ENCODE data around the gene DND1.
"Not testable (repeated sequence)": the region's sequence is repeated elsewhere in the genome, so short reads cannot be mapped to it uniquely, and the experiment has no call there.

DND1 gene

DNA sequence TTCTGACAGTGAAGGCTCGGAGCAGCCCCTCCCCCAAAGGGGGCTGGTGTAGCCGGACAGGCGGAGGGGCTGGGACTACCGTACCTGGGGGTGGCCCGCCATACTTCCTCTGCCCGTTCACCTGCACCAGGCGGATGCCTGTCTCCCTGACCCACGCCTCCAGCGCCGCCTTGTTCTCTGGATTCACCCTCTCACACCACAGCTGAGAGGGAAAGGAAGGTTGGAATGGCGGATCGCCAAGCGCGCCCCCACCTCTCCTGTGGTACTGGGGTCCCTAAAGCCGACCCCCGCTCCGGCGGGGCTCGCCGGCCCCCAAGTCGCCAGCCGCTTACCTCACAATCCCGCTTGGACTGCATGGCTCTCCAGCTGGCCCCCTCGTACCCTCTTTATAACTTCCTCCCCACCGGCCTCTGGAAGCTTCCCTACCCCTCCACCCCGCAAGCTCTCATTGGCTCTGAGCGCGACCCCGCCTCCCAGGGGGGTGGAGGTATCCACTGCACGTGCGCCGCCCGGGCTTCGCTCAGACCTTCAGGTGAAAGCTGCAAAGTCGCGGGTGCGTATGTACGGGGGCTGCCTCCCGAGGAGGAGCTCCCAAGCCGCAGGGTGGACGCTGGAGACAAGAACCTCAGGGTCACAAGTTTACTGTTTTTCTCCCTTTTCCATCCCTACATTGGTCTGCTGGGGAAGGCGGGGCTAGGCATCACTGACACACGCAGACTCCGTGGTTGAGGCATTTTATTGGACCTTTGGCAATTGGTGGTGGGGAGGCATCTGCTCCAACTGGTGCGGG, at the start of gene DND1:
Gene DND1 (minus strand): TSS at position 390 of the 790 bp plus-strand sequence. CDS start 34 bp downstream, at position 356.
- no peak for DNase-seq (ENCODE audit: low read depth in 2 of 2)

- not testable (repeated sequence) for DNase-seq (ENCODE audit: low read depth in 2 of 2)
Observed at GRCh38 chr5:140721395-140721794, 48.0 kb upstream of the DND1 start.

- DNase-seq (ENCODE audit: low read depth in 2 of 2), result not testable (repeated sequence)
Observed at GRCh38 chr5:140720738-140721137, 47.4 kb upstream of the DND1 start.

- DNase-seq (ENCODE audit: low read depth in 2 of 2), result no peak
Observed at GRCh38 chr5:140718266-140718592, 44.9 kb upstream of the DND1 start.

GRCh38 chr5:140716238-140716637, 42.9 kb upstream of the DND1 start:
- DNase-seq (ENCODE audit: low read depth in 2 of 2), result not testable (repeated sequence)

DNA sequence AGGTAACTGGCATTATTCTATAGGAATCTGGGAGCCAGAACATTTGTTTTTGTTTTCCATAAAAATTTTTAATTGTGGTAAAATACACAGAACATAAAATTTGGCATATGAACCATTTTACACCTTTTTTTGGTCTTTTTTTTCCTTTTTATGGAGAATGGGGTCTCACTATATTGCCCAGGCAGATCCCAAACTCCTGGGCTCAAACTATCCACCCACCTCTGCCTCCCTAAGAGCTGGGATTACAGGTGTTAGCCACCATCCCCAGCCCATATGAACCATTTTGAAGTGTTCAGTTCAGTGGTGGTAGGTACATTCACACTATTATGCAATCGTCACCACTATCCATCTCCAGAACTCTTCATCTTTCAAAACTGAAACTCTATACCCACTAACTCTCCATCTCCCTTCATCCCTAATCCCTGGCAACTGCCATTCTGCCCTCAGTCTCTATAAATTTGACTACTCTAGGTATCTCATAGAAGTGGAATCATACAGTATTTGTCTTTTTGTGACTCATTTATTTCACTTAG, 40.3 kb upstream of the DND1 start:
- no peak for DNase-seq (ENCODE audit: low read depth in 2 of 2)

- no peak for DNase-seq (ENCODE audit: low read depth in 2 of 2)
Observed at GRCh38 chr5:140711794-140712193, 38.4 kb upstream of the DND1 start.

DNA sequence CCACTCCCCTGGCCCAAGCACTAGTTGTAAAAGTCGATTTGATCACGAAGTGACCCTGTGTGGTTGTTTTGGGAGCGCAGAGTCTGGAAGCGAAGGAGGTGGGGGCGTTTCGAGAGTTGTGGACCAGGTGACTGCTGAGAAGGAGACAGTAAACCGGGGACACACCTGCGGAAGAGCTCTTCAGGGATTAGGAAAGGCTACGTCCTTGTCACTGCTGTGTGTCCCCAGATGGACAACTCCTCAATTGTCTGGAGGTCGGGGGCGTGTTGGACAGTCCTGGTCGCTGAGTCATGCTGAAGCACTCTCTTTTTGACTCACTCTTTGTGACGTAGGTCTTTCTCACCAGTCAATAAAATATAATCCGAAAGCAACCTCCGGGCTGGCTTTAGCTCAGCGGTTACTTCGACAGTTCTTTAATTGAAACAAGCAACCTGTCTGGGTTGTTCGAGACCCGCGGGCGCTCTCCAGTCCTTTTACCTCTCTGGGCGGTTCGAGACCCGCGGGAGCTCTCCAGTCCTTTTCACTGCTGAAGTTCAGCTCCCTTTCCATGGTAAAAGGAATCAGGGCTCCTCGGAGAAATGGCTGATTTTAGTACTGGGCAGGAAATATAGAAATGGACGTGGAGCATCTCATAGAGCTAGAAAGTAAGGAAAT, 37.6 kb upstream of the DND1 start:
- peak; percentile 75 to 83 for DNase-seq (ENCODE audit: low read depth in 2 of 2)

DNA sequence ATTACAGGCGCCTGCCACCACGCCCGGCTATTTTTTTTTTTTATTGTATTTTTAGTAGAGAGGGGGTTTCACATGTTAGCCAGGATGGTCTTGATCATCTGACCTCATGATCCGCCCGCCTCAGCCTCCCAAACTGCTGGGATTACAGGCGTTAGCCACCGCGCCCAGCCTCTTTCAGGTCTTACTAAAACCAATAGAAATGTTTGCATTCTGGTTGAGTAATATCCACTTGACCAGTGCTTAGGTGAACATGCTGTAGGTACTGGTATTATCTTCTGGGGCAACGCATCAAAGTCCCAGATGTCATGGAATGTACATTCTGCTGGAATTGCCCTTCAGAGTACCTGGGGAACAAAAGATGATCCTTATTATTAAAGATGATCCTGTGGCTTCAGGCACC, 35.4 kb upstream of the DND1 start:
- DNase-seq (ENCODE audit: low read depth in 2 of 2), result not testable (repeated sequence)

DNA sequence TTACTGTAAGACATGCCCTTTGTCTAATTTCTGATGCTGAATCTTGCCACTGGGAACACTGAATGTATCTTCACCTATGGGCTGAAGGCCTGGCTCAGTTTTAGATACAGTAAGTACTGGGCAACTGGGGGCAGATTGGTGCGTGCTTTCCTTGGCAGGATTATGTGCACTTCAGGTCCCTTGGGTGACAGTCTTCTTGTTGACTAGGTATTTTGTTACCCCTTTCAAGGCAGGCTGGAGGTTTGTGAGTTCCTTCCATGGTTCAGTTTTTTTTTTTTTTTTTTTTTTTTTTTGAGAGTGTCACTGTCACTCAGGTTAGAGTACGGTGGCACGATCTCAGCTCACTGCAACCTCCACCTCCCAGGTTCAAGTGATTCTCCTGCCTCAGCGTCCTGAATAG, 34.4 kb upstream of the DND1 start:
- no peak for DNase-seq (ENCODE audit: low read depth in 2 of 2)

DNA sequence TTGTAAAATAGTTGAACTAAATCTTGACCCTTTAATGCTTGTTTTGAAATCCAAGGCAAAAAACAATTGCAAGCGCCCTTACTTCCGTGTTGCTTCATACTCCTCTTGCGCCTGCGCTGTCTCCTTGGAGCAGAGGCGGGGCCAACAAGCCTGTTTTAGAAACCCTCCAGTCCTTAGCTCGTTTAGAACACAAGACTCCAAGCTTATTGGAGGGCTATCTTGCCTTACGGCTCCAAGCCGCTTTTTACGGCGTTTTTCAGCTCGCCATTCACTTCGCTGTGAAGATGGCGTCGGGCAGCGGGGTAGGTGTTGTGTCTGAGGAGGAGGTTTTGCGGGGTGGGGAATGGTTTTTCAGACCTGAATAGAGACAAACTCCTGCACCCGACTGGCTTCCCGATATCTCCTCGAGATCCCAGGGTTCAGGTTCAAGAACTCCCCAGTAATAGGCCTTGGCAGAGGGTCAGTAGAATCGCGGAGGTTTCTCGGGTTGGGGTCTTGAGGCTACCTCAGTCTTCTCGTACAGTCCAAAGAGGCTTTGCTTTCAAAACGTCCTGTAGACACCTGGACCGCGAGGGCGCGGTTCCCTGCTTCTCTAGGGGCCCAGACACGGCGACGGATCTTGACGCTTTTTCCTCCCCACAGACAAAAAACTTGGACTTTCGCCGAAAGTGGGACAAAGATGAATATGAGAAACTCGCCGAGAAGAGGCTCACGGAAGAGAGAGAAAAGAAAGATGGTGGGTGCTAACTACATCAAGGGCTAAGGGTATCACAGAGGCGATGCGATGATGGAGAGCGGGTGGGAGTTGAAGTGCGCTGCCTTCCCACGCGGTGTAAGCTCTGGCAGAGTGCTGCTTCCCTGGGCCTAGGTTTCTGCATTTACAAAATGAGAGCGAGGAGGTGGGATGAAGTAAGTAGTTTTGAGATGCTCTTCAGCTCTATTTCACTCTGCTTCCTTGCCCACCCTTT, 27.1 kb upstream of the DND1 start, which contains the start of gene ZMAT2:
Gene ZMAT2 (plus strand): TSS at position 271 of the 968 bp plus-strand sequence. CDS start 14 bp downstream, at position 285.
- peak; percentile 85 to 86 for DNase-seq (ENCODE audit: low read depth in 2 of 2)

DNA sequence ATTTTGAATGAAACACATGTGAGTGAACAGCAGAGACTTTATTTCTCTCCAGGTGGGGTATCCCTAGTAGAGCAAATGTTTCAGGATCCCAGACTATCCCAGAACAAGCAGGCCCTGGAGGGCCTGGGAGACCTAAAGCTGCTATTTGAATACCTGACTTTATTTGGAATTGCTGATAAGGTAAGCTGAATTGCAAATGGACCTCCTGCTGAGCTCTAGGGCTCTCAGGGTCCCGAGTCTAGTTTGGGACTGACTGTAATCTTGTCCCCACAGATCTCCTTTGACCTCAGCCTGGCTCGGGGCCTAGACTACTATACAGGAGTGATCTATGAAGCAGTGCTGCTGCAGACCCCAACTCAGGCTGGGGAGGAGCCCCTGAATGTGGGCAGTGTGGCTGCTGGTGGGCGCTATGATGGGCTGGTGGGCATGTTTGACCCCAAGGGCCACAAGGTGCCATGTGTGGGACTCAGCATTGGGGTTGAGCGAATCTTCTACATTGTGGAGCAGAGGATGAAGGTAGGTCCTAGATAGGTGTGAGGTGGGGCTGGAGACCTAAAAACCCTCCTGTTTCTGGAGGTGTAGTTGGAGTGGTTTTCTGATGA, 23.6 kb upstream of the DND1 start:
- DNase-seq (ENCODE audit: low read depth in 2 of 2), result no peak

- no peak for DNase-seq (ENCODE audit: low read depth in 2 of 2)
Observed at GRCh38 chr5:140694276-140694675, 20.9 kb upstream of the DND1 start.

- DNase-seq (ENCODE audit: low read depth in 2 of 2), result peak; percentile 84 to 87
Observed at GRCh38 chr5:140690941-140691924, 17.9 kb upstream of the DND1 start, which contains the start of the genes HARS1 and HARS2. Gene HARS1 (minus strand): TSS chr5:140691370. CDS start chr5:140691304, 66 bp downstream. Gene HARS2 (plus strand): TSS chr5:140691455. CDS start chr5:140691649, 194 bp downstream.

DNA sequence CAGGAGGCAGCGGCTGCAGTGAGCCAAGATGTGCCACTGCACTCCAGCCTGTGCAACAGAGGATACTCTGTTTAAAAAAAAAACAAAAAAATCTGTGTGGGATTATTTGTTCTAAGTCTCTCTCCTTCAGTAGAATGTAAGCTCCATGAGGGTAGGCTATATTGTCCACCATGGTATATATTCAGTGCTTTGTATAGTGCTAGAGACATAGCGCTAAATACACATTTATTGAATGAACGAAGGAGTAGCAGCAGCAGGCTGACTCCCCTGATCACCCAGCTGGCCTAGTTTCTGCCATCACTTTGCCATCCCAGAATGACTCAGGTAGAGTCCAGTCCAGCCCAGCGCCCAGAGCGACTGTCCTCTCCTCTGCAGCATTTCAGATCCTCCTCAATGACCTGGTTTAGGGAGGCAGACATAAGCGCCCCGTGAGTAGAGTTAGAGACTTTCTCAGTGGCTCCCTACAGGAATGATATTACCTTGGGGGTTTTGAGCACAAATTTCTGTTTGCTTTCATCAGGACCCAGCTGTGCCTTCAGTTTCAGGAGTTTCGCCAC, 17.1 kb upstream of the DND1 start:
- no peak for DNase-seq (ENCODE audit: low read depth in 2 of 2)

GRCh38 chr5:140678993-140679392, 5.6 kb upstream of the DND1 start:
- no peak for DNase-seq (ENCODE audit: low read depth in 2 of 2)

- no peak for DNase-seq (ENCODE audit: low read depth in 2 of 2)
Observed at GRCh38 chr5:140677947-140678346, 4.6 kb upstream of the DND1 start.

GRCh38 chr5:140674629-140675028, 1.3 kb upstream of the DND1 start:
- DNase-seq (ENCODE audit: low read depth in 2 of 2), result no peak

GRCh38 chr5:140674211-140674610, 835 bp upstream of the DND1 start:
- no peak for DNase-seq (ENCODE audit: low read depth in 2 of 2)
